ENCODE measurements around the gene GHR.

The GHR gene

DNA sequence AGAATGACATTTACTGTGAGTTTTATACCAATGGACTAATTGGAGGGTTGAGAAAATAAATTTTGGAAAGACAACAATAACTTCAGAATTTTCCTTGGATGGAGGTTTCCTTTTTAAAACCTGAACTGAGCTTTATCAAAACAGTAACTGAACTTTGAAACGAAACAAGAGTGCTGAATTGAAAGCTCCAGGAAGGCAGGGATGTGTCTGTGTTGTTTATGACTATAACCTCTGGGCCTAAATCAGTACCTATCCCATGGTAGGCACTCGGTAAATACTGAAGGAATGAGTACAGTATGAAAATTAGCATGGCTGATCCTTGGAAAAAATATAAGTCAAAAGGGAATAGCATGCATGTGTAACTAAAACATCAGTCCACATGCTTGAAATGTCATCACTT is 93.9 kb downstream of the GHR start:
- ChIA-PET CTCF (interaction anchor here (1.0 kb wide), 1 partner anchor 9 kb away, joined by 3 read pairs; no protein-coding TSS in a partner anchor), POLR2A (no interaction called here)
- H3K36me3 ChIP-seq (ENCODE audit: control insufficient read depth in 2 of 2, insufficient read depth in 1 of 2, low read length in 2 of 2), result no peaks in the 10 kb centered on the region
- no peaks in the 10 kb centered on the region for H3K9me3 ChIP-seq (ENCODE audit: control insufficient read depth, insufficient read depth, low read depth, low read length)
- H3K4me1 ChIP-seq (ENCODE audit: control insufficient read depth, insufficient read depth, low read length), result no peaks in the 10 kb centered on the region
- no peak overlapping the region for H3K27ac ChIP-seq (ENCODE audit: extremely low read depth, low read depth, low read length)
- H3K4me3 ChIP-seq (ENCODE audit: low read depth, low read length), result no peak overlapping the region
- TF ChIP-seq ZNF510 (tag by site-specific recombination; IDR thresholded peaks at IDR 0.05; ENCODE audit: insufficient replicate concordance) (no peak), ZNF433 (tag by site-specific recombination; IDR thresholded peaks at IDR 0.05; ENCODE audit: low read depth) (no peak), ZNF548 (tag by site-specific recombination; IDR thresholded peaks at IDR 0.05) (no peak), OVOL3 (tag by site-specific recombination; IDR thresholded peaks at IDR 0.05) (no peak), ZXDB (tag by site-specific recombination; IDR thresholded peaks at IDR 0.05) (no peak), ZNF623 (tag by site-specific recombination; IDR thresholded peaks at IDR 0.05) (no peak), ZNF354C (tag by site-specific recombination; IDR thresholded peaks at IDR 0.05; ENCODE audit: borderline replicate concordance, low read depth) (no peak), ZSCAN23 (tag by site-specific recombination; IDR thresholded peaks at IDR 0.05) (no peak), ZNF658 (tag by site-specific recombination; IDR thresholded peaks at IDR 0.05) (no peak), ZNF155 (tag by site-specific recombination; IDR thresholded peaks at IDR 0.05) (no peak), ZNF10 (tag by site-specific recombination; IDR thresholded peaks at IDR 0.05) (no peak), ZNF48 (tag by site-specific recombination; IDR thresholded peaks at IDR 0.05) (no peak), ZNF791 (tag by site-specific recombination; IDR thresholded peaks at IDR 0.05) (no peak), ZNF654 (tag by site-specific recombination; IDR thresholded peaks at IDR 0.05; ENCODE audit: low read depth) (no peak), KLF16 (tag by site-specific recombination; IDR thresholded peaks at IDR 0.05) (no peak)
- TF ChIP-seq, protein P1, sequence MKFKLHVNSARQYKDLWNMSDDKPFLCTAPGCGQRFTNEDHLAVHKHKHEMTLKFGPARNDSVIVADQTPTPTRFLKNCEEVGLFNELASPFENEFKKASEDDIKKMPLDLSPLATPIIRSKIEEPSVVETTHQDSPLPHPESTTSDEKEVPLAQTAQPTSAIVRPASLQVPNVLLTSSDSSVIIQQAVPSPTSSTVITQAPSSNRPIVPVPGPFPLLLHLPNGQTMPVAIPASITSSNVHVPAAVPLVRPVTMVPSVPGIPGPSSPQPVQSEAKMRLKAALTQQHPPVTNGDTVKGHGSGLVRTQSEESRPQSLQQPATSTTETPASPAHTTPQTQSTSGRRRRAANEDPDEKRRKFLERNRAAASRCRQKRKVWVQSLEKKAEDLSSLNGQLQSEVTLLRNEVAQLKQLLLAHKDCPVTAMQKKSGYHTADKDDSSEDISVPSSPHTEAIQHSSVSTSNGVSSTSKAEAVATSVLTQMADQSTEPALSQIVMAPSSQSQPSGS (tag by site-specific recombination; IDR thresholded peaks at IDR 0.05; ENCODE audit: low read depth), result no peak
- TF ChIP-seq, protein P2, sequence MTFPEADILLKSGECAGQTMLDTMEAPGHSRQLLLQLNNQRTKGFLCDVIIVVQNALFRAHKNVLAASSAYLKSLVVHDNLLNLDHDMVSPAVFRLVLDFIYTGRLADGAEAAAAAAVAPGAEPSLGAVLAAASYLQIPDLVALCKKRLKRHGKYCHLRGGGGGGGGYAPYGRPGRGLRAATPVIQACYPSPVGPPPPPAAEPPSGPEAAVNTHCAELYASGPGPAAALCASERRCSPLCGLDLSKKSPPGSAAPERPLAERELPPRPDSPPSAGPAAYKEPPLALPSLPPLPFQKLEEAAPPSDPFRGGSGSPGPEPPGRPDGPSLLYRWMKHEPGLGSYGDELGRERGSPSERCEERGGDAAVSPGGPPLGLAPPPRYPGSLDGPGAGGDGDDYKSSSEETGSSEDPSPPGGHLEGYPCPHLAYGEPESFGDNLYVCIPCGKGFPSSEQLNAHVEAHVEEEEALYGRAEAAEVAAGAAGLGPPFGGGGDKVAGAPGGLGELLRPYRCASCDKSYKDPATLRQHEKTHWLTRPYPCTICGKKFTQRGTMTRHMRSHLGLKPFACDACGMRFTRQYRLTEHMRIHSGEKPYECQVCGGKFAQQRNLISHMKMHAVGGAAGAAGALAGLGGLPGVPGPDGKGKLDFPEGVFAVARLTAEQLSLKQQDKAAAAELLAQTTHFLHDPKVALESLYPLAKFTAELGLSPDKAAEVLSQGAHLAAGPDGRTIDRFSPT (tag by site-specific recombination; IDR thresholded peaks at IDR 0.05), result no peak
- TF ChIP-seq, protein P3, sequence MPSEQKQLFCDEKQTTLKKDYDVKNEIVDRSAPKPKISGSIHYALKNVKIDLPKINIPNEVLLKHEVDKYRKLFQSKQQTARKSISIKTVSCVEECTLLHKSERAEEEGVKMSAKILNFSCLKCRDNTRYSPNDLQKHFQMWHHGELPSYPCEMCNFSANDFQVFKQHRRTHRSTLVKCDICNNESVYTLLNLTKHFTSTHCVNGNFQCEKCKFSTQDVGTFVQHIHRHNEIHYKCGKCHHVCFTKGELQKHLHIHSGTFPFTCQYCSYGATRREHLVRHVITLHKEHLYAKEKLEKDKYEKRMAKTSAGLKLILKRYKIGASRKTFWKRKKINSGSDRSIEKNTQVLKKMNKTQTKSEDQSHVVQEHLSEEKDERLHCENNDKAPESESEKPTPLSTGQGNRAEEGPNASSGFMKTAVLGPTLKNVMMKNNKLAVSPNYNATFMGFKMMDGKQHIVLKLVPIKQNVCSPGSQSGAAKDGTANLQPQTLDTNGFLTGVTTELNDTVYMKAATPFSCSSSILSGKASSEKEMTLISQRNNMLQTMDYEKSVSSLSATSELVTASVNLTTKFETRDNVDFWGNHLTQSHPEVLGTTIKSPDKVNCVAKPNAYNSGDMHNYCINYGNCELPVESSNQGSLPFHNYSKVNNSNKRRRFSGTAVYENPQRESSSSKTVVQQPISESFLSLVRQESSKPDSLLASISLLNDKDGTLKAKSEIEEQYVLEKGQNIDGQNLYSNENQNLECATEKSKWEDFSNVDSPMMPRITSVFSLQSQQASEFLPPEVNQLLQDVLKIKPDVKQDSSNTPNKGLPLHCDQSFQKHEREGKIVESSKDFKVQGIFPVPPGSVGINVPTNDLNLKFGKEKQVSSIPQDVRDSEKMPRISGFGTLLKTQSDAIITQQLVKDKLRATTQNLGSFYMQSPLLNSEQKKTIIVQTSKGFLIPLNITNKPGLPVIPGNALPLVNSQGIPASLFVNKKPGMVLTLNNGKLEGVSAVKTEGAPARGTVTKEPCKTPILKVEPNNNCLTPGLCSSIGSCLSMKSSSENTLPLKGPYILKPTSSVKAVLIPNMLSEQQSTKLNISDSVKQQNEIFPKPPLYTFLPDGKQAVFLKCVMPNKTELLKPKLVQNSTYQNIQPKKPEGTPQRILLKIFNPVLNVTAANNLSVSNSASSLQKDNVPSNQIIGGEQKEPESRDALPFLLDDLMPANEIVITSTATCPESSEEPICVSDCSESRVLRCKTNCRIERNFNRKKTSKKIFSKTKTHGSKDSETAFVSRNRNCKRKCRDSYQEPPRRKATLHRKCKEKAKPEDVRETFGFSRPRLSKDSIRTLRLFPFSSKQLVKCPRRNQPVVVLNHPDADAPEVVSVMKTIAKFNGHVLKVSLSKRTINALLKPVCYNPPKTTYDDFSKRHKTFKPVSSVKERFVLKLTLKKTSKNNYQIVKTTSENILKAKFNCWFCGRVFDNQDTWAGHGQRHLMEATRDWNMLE (tag by site-specific recombination; conservative IDR thresholded peaks at IDR 0.05; ENCODE audit: low read depth), result no peak
